T-helper 2 cell treated with Interferon-gamma antibody and Interleukin-4, amounts not matched to agents 5 μg/mL and 100 μg/mL, for 36 hours (primary cell): ENCODE results near the gene GUCY1A1.

Experiments used
- DNase-seq: peaks from one replicate; pipeline ENCODE4 v3.0.0; 2021; ENCODE audit warnings: low spot score
- H3K27ac Mint-ChIP-seq: one replicate; pipeline ENCODE4 v1.8.0; 2021; ENCODE audit warnings: mild to moderate bottlenecking, mixed read lengths
- H3K27me3 Mint-ChIP-seq: one replicate; pipeline ENCODE4 v1.8.0; 2021; ENCODE audit warnings: low read depth, mixed read lengths
- H3K36me3 Mint-ChIP-seq: one replicate; pipeline ENCODE4 v1.8.0; 2021; ENCODE audit warnings: low read depth, mixed read lengths
- H3K4me1 Mint-ChIP-seq: one replicate; pipeline ENCODE4 v1.8.0; 2021; ENCODE audit warnings: low read depth, mixed read lengths
- H3K4me3 Mint-ChIP-seq: one replicate; pipeline ENCODE4 v1.8.0; 2022; ENCODE audit warnings: mild to moderate bottlenecking, moderate library complexity, mixed read lengths
- H3K9me3 Mint-ChIP-seq: one replicate; pipeline ENCODE4 v1.8.0; 2021; ENCODE audit warnings: mixed read lengths

The GUCY1A1 gene

DNA sequence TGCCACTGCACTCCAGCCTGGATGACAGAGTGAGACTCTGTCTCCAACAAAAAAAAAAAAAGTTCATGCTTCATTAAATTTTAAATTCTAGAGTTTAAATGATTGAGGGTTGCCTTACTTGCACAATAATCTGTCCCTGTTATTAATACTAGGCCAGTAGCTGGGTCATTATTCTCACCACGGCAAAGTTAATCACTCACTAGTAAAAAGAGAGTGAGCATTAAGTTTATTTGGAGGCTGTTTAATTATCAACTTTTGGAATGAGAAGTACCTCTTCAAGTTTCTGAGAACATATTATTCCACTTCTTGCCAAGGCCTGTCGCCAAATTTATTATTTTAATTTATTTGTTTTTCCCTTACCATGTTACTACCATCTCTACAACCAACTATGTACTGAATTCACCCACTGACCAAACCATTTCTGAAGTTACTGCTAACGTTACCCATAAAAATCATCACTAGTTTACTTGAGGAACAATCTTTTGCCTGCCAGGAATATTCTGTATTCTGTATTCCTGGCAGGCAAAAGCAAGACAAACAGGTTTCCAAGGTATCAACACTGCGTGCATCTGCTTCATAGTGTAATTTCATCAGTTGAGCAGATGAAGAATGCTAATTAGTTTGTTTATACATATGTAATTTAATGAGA, 26.5 kb downstream of the GUCY1A1 start:
- Mint-ChIP-seq H3K27me3 (peaks cover 8% of the 10 kb centered on the region), H3K4me3 (no peak overlapping the region), H3K9me3 (no peaks in the 10 kb centered on the region), H3K36me3 (no peaks in the 10 kb centered on the region), H3K27ac (no peak overlapping the region), H3K4me1 (no peaks in the 10 kb centered on the region)
- DNase-seq = no peak

DNA sequence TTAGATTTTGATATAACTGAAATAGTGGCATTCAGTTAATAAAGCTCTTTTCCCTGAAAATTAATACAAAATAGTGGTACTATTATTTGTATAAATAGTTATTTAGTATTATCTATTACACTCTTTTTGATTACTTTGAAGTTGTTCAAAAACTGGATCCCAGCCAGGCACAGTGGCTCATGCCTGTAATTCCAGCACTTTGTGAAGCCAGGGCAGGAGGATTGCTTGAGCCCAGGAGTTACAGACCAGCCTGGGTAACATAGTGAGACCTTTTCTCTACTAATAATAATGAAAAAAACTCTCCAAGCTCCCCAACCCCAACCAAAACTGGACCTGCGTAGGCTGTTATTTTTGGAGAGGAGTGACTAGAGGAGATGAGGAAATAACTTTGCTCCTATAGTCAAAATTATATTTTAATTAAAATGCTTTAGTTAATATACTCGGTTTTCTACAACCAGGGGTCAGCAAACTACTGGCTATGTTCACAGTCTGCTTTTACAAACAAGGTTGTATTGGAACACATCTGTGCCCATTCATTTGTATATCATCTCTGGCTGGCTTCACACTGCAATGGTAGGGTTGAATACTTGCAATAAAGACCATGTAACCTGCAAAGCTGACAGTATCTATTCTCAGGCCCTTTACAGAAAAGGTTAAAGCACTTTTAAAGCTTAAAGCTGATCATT, 27.6 kb downstream of the GUCY1A1 start:
- DNase-seq = no peak
- H3K36me3 Mint-ChIP-seq = no peaks in the 10 kb centered on the region
- no peak overlapping the region for H3K4me3 Mint-ChIP-seq
- H3K9me3 Mint-ChIP-seq = no peaks in the 10 kb centered on the region
- H3K27ac Mint-ChIP-seq = no peak overlapping the region
- H3K27me3 Mint-ChIP-seq = peaks cover 11% of the 10 kb centered on the region
- no peaks in the 10 kb centered on the region for H3K4me1 Mint-ChIP-seq

DNA sequence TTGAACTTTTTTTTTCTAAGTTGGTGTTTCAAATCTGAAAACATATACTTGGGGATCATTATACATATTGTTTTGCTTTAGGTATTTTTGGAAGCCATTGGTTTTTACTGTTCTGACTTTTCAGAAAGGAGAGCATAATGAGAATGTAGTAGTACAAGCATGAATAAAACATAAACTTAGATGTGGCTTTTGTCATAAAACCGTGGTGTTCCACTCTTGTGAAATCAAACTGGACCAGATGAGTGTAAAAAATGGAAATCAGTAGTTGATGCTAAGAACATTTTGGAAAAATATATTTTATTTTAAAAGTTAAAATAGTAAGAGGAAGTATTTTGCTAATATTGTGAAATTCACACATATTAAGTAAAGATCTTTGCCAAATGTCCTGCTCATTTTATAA, 29.6 kb downstream of the GUCY1A1 start:
- no peaks in the 10 kb centered on the region for H3K4me1 Mint-ChIP-seq
- H3K27ac Mint-ChIP-seq = no peak overlapping the region
- H3K9me3 Mint-ChIP-seq = no peaks in the 10 kb centered on the region
- H3K36me3 Mint-ChIP-seq = no peaks in the 10 kb centered on the region
- H3K27me3 Mint-ChIP-seq = peaks cover 12% of the 10 kb centered on the region
- DNase-seq = no peak
- H3K4me3 Mint-ChIP-seq = no peak overlapping the region

DNA sequence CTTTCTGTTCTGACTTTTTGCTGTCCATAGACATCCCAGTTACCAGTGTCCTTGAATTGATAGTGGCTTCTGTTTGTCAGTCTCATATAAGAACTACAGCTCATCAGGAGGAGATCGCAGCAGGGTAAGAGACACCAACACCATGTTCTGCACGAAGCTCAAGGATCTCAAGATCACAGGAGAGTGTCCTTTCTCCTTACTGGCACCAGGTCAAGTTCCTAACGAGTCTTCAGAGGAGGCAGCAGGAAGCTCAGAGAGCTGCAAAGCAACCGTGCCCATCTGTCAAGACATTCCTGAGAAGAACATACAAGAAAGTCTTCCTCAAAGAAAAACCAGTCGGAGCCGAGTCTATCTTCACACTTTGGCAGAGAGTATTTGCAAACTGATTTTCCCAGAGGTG, 30.1 kb downstream of the GUCY1A1 start:
- H3K36me3 Mint-ChIP-seq = no peaks in the 10 kb centered on the region
- no peak for DNase-seq
- no peak overlapping the region for H3K4me3 Mint-ChIP-seq
- H3K9me3 Mint-ChIP-seq = no peaks in the 10 kb centered on the region
- peaks cover 14% of the 10 kb centered on the region for H3K27me3 Mint-ChIP-seq
- no peaks in the 10 kb centered on the region for H3K4me1 Mint-ChIP-seq
- no peak overlapping the region for H3K27ac Mint-ChIP-seq

DNA sequence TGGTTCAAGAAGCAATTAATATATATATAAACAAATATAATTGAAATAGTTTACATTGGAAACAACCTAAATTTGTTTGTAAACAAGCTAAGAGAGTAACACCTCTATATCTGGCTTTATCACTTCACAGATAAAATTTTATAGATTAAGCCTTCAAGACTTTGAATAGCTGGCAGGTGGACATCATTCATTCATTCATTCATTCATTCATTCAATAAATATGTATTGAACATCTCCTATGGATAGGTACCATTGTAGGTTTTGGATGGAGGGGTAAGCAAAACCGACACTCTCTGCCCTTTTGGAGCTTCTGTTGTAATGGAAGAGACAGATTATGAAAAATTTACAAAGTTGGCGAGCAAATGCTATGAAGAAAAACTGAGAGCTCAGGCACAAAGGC, 35.2 kb downstream of the GUCY1A1 start:
- H3K9me3 Mint-ChIP-seq = no peaks in the 10 kb centered on the region
- no peaks in the 10 kb centered on the region for H3K4me1 Mint-ChIP-seq
- peaks cover 14% of the 10 kb centered on the region for H3K27me3 Mint-ChIP-seq
- no peak overlapping the region for H3K27ac Mint-ChIP-seq
- H3K36me3 Mint-ChIP-seq = no peaks in the 10 kb centered on the region
- H3K4me3 Mint-ChIP-seq = no peak overlapping the region
- DNase-seq = no peak

DNA sequence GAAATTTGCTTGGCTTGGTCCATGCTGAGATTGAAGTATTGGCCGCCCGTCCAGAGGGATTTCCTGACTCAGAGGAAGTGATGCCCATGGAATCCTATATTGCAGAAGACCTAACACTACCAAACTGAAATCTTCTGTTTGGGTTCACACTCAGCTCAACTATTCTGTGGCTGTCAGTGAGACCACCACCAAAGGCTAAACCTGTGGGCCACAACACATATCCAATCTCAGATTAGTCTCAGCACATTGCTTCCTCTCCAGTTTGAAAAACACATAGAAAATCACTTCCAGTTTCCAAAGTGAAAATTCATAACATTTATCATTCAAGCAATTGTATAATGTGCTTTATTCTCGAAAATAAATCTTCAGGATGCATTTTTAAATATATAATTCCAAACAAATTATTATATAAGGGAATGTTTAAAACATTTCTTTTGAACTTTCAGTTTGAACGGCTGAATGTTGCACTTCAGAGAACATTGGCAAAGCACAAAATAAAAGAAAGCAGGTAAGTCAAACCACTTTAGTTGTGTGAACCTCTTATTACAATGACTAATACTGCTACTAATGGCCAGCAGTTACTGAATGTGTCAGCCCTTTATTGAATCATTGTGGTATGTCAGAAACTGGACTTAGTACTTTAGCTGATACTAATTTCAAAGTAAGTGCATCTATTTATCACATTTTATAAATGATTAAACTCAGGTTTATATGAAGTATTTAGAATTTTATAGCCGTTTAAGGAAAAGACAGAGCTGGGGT, 37.0 kb downstream of the GUCY1A1 start:
- H3K36me3 Mint-ChIP-seq = no peaks in the 10 kb centered on the region
- no peaks in the 10 kb centered on the region for H3K4me1 Mint-ChIP-seq
- H3K9me3 Mint-ChIP-seq = no peaks in the 10 kb centered on the region
- peaks cover 7% of the 10 kb centered on the region for H3K27me3 Mint-ChIP-seq
- H3K4me3 Mint-ChIP-seq = no peak overlapping the region
- H3K27ac Mint-ChIP-seq = no peak overlapping the region
- no peak for DNase-seq

DNA sequence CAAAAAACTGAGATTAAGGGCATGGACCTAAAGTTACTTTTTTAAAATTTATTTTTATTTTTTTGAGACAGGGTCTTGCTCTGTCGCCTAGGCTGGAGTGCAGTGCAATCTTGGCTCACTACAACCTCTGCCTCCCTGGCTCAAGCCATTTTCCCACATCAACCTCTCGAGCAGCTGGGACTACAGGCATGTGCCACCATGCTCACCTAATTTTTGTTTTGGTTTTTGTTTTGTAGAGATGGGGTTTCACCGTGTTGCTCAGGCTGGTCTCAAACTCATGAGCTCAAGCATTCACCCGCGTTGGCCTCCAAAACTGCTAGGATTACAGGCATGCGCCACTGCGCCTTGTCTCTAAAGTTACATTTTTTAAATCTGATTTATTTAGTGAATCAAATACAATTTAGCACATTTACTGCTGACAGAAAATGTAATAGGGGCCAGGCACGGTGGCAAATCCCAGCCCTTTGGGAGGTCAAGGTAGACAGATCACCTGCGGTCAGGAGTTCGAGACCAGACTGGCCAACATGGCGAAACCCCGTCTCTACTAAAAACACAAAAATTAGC, 38.3 kb downstream of the GUCY1A1 start:
- Mint-ChIP-seq H3K4me1 (no peaks in the 10 kb centered on the region), H3K9me3 (no peaks in the 10 kb centered on the region), H3K27ac (no peak overlapping the region), H3K4me3 (no peak overlapping the region), H3K36me3 (no peaks in the 10 kb centered on the region), H3K27me3 (peaks cover 6% of the 10 kb centered on the region)
- DNase-seq = no peak

DNA sequence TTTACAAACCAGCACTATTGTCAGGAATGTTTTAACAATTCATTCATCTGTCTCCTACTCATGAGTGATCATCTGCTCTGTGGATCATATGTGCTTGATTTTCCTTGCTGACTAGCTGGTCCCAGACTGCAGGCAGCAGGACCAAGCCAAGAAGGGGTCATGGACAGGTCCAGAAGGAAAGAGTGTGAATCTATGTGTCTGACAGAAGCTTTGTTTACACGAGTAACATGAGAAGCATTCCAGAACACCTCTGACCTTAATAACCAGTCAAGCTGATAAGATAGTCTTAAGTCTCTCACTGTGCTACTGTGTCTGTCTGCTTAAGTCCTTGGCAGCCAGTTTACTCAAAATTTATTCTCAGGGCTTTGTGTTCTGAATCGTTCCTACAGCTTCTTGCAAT, 39.0 kb downstream of the GUCY1A1 start:
- Mint-ChIP-seq H3K27me3 (peaks cover 6% of the 10 kb centered on the region), H3K4me1 (no peaks in the 10 kb centered on the region), H3K27ac (no peak overlapping the region), H3K4me3 (no peak overlapping the region), H3K36me3 (no peaks in the 10 kb centered on the region), H3K9me3 (no peaks in the 10 kb centered on the region)
- DNase-seq = no peak

DNA sequence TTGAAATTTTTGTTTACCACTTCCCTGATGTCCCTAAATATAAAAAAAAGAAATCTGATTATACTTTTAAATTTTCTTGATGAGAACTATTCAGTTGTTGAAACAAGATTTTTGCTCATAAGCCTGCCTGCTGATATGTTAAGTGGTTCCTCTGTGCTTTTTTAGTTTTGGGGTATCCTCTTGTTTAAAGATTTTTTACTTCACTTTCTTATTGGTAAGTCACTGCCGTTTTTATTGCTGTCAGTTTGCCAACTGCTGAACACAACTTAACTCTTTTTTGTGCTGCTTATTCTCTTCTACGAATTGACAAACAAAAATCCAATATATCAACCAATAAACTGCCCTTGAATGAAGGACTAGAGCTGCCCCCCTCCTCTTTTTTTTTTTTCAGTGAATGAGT, 39.5 kb downstream of the GUCY1A1 start:
- H3K4me3 Mint-ChIP-seq = no peak overlapping the region
- no peak for DNase-seq
- no peaks in the 10 kb centered on the region for H3K9me3 Mint-ChIP-seq
- H3K27ac Mint-ChIP-seq = no peak overlapping the region
- no peaks in the 10 kb centered on the region for H3K36me3 Mint-ChIP-seq
- H3K4me1 Mint-ChIP-seq = no peaks in the 10 kb centered on the region
- H3K27me3 Mint-ChIP-seq = peaks cover 6% of the 10 kb centered on the region

DNA sequence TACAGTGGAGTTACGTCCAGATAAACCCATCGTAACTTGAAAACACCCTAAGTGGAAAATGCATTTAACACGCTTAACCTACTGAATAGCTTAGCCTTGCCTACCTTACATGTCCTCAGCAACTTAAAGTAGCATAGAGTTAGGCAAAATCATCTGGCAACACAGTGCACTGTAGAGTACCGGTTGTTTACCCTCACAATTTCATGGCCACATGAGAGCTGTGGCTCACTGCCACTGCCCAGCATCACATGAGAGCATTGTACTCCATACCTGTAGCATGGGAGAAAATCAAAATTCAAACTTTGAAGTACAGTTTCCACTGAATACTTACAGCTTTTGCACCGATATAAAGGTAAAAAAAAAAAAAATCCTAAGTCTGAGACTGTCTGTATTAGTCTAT, 40.6 kb downstream of the GUCY1A1 start:
- H3K4me1 Mint-ChIP-seq = no peaks in the 10 kb centered on the region
- H3K9me3 Mint-ChIP-seq = no peaks in the 10 kb centered on the region
- H3K27ac Mint-ChIP-seq = no peak overlapping the region
- H3K27me3 Mint-ChIP-seq = no peaks in the 10 kb centered on the region
- H3K36me3 Mint-ChIP-seq = no peaks in the 10 kb centered on the region
- no peak for DNase-seq
- H3K4me3 Mint-ChIP-seq = no peak overlapping the region

DNA sequence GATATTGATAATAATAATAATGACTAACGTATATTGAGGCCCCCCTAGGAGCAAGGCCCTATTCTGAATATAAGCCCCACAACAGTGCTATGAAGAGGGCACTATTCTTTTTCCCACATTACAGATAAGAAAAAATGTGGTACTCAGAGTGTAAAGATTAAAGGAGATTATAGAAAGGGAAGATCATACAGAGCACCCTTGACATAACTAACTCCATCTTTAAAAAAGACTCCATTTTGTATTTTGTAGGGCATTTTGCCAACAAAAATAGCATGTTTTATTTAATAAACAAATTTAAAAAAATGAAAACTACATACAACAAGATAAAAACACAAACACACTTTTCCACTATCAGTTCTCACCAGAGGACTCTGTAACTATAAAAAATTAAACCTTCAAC, 42.1 kb downstream of the GUCY1A1 start:
- Mint-ChIP-seq H3K4me3 (no peak overlapping the region), H3K36me3 (no peaks in the 10 kb centered on the region), H3K9me3 (no peaks in the 10 kb centered on the region), H3K27me3 (peaks cover 4% of the 10 kb centered on the region), H3K27ac (no peak overlapping the region), H3K4me1 (no peaks in the 10 kb centered on the region)
- DNase-seq = no peak

DNA sequence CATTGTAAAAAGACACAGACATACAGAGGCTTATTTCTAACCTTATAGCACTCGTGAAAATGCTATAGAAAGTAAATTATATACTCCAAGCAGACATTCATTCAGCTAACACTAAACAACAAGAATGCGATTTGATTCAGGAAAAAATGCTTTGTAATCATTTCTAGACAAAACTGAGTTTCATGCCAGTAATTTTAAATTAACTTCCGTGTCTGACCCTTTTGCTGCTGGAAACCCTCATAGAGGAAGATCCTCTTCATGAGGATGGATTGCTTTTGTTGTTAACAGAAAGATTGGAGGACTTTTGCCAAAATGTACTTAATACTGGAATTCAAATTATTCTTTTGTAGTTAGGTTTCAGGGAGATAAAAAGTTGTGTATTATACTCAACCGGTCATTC, 43.3 kb downstream of the GUCY1A1 start:
- Mint-ChIP-seq H3K36me3 (no peaks in the 10 kb centered on the region), H3K27me3 (peaks cover 4% of the 10 kb centered on the region), H3K27ac (no peak overlapping the region), H3K9me3 (no peaks in the 10 kb centered on the region), H3K4me3 (no peak overlapping the region), H3K4me1 (no peaks in the 10 kb centered on the region)
- no peak for DNase-seq

DNA sequence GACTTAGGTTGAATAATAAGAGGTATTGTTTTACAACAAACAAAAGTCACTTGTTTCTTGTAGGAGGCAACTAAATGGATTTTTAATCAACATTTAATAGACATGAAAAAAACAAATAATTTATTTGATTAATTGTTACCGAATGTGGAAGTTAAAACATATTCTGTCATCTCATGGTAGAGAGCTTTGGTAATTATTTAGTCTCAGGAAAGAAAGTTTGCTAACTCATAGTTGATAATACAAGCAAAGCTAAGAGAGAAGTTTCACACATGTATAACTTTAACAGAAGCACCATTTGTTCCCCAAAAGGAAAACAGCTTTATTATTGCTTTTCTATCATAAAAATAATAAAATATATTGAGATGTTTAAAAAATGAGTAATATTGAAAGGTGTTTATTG, 44.9 kb downstream of the GUCY1A1 start:
- Mint-ChIP-seq H3K27me3 (peaks cover 4% of the 10 kb centered on the region), H3K9me3 (no peaks in the 10 kb centered on the region), H3K36me3 (no peaks in the 10 kb centered on the region), H3K4me3 (no peak overlapping the region), H3K4me1 (no peaks in the 10 kb centered on the region), H3K27ac (no peak overlapping the region)
- DNase-seq = no peak

DNA sequence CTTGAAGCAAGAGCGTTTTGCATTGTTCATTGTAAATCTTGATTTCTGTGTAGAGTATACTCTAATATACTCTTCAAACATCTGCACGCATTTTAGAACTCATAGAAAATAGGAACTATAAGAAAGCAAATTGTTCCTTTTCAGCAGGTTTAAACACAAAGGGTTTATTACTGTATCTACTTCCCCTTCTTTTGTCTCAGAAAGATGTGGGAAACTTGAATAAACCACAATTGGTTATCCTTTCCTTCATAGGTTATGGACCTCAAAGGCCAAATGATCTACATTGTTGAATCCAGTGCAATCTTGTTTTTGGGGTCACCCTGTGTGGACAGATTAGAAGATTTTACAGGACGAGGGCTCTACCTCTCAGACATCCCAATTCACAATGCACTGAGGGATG, 46.2 kb downstream of the GUCY1A1 start:
- H3K27ac Mint-ChIP-seq = no peak overlapping the region
- no peaks in the 10 kb centered on the region for H3K36me3 Mint-ChIP-seq
- H3K4me1 Mint-ChIP-seq = no peaks in the 10 kb centered on the region
- H3K27me3 Mint-ChIP-seq = peaks cover 4% of the 10 kb centered on the region
- no peak for DNase-seq
- no peaks in the 10 kb centered on the region for H3K9me3 Mint-ChIP-seq
- no peak overlapping the region for H3K4me3 Mint-ChIP-seq
